HG03103 (cell line): ENCODE measurements around the gene MAX.

Source experiments
- ATAC-seq: cut with Tn5 transposase; IDR thresholded peaks from one replicate; pipeline ENCODE4 v1.9.1; 2021; ENCODE audit warnings: low read depth; ENCODE audit not compliant: unreplicated experiment

MAX gene, protein sequence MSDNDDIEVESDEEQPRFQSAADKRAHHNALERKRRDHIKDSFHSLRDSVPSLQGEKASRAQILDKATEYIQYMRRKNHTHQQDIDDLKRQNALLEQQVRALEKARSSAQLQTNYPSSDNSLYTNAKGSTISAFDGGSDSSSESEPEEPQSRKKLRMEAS

GRCh38 chr14:65102441-65103149 lies at the start of gene MAX:
Gene MAX, minus strand, starts transcription at chr14:65102517. Its CDS starts 178 bp downstream, at chr14:65102339.
- ATAC-seq: peak; percentile 83

- no peak for ATAC-seq
Observed at GRCh38 chr14:65151609-65151956, 49.3 kb upstream of the MAX start.

GRCh38 chr14:65150898-65151608 lies 48.7 kb upstream of the MAX start:
- no peak for ATAC-seq

DNA sequence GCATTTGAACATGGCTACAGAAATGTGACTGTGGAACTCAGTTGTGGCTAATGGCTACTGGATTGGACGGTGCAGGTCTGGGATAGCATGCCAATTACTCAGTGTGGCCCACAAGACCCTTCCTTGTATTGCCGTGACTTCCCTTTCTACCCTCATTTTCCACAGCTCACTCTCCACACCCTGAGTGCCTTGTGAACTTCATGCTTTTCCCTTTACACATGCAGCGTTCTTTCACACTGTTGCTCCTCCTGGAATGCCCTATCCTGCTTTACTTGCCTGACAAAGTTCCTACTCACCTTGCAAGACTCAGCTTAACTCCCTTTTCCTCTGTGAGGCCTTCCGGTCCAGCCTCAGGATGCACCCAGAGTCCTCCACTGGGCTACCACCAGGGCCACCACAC lies 46.8 kb upstream of the MAX start:
- ATAC-seq: no peak

- no peak for ATAC-seq
Observed at GRCh38 chr14:65144170-65144569, 41.9 kb upstream of the MAX start.

DNA sequence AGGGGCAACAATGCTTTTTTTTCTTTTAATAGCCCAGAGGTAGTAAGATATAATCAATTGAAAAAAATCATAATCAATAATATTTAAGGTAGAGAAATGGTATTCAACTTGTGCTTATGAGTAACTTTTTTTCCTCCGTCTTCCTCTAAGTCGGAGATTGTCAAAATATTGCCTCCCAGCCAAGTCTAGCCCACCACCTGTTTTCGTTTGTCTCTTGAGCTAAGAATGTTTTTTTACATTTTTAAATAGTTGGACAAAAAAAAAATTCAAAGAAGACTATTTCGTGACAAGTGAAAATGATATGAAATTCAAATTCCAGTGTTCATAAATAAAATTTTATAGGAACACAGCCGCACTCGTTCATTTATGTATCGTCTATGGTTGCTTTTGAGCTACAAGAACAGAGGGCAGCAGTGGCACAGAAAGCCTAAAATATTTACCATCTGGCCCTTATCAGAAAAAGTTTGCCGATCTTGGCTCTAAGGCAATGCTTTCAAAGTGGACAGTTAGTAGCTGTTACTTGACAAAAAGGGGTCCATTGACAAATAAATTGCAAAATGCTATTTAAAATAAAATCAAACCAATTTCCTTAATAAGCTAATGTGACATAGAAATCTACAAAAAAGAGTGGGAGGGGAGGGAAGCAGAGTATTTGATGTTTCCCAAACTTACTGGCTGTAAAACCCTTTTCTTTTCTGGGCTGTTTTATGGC lies 40.8 kb upstream of the MAX start:
- no peak for ATAC-seq

- no peak for ATAC-seq
Observed at GRCh38 chr14:65142429-65142828, 40.1 kb upstream of the MAX start.

DNA sequence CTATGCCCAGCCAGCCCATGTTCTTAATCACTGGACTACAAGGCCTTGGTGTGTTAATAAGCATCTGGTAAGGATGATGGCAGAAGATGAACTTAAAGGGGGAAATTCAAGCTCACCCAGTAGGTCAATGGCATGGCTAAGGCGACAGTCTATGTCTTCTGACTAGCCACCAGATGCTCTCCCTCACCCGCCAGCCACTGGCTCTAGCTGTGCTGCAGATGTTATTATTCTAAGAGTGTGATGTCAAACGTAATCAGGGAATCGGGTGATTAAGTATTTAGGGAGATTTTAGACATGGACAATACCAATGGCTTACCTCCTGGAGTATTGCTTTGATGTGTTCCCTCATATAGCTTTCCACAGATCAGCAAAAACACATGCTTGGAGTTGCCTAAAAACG lies 39.2 kb upstream of the MAX start:
- no peak for ATAC-seq

- ATAC-seq: no peak
Observed at GRCh38 chr14:65137648-65138307, 35.5 kb upstream of the MAX start.

DNA sequence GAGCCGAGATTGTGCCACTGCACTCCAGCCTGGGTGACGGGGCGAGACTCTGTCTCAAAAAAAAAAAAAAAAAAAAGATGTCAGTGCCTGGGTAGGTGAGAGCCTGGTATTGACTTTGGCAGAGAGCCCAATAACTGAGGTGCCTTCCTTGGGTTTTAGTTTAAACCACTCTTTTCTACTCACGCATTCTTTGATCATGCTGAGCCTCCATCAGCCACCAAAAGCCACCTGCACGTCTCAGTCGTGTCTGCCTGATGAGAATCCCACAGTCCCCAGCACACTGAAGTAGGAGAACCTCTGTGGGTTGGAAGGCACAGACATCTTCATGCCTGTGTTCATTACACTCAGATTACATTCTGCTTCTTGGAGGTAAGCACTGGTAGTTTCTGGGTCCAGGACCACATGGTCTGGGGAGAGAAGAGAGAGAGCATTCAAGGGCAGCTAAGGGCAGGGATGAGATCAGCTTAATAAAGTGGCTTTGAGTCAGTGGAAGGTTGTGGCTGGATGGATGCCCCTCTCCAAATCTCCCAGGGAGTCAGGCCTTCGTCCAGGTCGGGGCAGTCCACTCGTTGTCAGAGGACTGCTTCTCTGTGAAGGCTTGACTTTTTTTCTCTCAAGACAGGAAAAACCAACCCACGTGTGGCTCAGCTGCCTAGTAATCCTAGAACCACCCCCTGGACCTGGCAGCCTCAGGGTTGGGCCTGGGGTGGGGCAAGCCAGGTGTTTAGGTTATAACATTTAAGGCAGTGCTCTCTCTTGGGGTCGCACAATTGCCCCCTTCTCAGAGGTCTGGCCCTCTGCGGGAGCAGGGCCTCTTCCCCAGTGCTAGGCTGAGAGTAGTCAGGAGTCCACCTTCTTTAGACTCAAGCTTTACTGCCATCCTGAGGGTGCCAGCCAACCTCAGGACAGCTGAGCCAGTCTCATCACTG lies 32.6 kb upstream of the MAX start:
- no peak for ATAC-seq

- ATAC-seq: no peak
Observed at GRCh38 chr14:65132855-65133254, 30.5 kb upstream of the MAX start.

GRCh38 chr14:65131301-65131701 lies 29.0 kb upstream of the MAX start:
- ATAC-seq: no peak

- no peak for ATAC-seq
Observed at GRCh38 chr14:65128096-65128495, 25.8 kb upstream of the MAX start.

GRCh38 chr14:65117769-65118745 lies 15.7 kb upstream of the MAX start:
- ATAC-seq: no peak

DNA sequence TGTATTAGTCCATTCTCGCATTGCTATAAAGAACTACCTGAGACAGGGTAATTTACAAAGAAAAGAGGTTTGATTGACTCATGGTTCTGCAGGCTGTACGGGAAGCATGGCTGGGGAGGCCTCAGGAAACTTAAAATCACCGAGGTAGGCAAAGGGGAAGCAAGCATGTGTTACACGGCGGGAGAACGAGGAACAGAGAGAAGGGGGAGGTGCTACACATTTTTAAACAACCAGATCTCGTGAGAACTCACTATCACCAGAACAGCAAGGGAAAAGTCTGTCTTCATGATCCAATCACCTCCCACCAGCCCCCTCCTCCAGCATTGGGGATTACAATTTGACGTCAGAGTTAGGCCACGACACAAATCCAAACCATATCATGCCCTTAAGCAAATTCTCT lies 13.3 kb upstream of the MAX start:
- no peak for ATAC-seq

DNA sequence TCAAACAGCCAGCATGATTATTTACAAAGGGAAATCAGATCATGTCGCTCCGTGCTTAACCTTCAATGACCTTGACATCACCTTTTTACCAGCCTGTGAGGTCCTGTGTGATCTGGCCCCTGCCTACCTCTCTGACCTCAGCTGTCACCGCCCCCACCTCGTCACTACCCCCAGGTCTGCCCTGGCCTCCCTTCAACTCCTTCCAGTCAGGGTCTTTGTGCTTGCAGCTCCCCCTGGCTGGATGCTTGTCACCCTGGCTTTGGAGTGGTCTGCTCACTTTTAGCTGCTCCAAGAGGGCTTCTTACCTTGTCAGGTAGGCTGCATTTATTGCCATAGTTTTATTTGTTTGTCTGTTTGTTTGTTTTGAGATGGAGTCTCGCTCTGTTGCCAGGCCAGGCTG lies 8.2 kb upstream of the MAX start:
- ATAC-seq: no peak

DNA sequence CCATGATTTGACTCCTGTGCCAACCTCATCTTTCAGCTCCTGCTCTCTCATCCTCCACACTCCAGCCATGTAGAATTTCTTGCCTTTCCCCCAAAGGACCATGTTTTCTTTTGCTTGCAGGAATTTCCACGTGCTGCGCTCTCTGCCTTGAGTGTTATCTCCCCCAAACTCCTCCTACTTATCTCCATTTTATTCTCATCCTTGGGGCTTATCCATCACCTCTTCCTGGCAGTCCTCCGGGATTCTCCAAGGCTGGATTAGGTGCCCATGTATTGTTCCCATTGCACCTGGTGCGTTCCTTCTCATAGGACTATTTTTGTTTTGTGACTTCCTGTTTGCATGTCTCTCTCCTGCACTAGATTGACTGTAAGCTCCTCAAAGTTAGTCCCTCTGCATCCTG lies 7.0 kb upstream of the MAX start:
- no peak for ATAC-seq

DNA sequence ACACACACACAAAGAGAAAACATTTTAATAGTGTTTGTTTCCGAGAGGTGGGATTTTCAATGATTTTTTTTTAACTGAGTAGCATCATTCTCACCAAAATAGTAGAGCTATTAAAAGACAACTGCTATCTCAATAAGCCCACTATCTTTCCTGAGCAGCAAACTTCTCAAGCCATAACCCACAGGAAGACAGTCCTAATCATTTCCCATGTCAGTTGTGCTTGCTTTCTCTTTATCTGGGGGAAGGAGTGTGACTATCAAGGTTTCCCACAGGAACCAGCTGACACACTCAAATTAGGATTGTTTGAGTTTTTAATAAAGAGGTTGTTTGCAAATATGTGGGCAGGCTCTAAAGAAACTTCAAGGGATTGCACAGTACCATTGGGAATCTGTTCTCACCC lies 4.9 kb upstream of the MAX start:
- no peak for ATAC-seq

GRCh38 chr14:65106736-65107135 lies 4.4 kb upstream of the MAX start:
- no peak for ATAC-seq
